Vagina (tissue), 2 donors: ENCODE data around the gene MMD2.

Experiments
- POLR2AphosphoS5 ChIP-seq, 2 donors: sonication (generic); formaldehyde crosslinking; IDR thresholded peaks; one replicate each; pipeline ENCODE4 v1.9.0; 2017; ENCODE audit warnings: antibody characterized with exemption in 2 of 2, mild to moderate bottlenecking in 2 of 2, low read depth in 1 of 2; ENCODE audit not compliant: insufficient read depth in 1 of 2
- TF ChIP-seq, protein P1 (sequence below), 3 experiments: fragments of 450-650 bp in 2 of 3; fragments of 200-600 bp in 1 of 3; sonication (generic) in 1 of 3; IDR thresholded peaks; one replicate each; pipeline ENCODE4 v1.5.1; 2017 to 2019; ENCODE audit warnings: antibody characterized with exemption in 3 of 3, mild to moderate bottlenecking in 2 of 3, moderate library complexity in 2 of 3

DNA sequence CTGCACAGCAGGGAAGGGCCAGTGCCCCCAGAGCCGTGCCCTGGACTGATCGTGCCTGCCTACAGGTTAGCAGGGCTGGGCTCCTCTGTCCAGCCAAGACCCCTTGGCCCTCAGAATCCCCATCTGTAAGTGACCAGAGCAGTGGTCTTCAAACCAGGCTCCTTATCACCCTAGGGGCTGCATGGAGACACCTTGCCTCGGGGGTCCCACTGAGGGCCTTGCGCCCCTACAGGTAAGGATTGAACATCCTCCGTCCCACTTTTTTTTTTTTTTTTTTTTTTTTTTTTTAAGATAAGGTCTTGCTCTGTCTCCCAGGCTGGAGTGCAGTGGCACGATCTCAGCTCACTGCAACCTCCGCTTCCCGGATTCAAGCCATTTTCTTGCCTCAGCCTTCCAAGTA, 42.9 kb downstream of the MMD2 start:
- TF ChIP-seq, protein P1, sequence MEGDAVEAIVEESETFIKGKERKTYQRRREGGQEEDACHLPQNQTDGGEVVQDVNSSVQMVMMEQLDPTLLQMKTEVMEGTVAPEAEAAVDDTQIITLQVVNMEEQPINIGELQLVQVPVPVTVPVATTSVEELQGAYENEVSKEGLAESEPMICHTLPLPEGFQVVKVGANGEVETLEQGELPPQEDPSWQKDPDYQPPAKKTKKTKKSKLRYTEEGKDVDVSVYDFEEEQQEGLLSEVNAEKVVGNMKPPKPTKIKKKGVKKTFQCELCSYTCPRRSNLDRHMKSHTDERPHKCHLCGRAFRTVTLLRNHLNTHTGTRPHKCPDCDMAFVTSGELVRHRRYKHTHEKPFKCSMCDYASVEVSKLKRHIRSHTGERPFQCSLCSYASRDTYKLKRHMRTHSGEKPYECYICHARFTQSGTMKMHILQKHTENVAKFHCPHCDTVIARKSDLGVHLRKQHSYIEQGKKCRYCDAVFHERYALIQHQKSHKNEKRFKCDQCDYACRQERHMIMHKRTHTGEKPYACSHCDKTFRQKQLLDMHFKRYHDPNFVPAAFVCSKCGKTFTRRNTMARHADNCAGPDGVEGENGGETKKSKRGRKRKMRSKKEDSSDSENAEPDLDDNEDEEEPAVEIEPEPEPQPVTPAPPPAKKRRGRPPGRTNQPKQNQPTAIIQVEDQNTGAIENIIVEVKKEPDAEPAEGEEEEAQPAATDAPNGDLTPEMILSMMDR (IDR thresholded peaks at IDR 0.05) = no peak
- TF ChIP-seq POLR2AphosphoS5 (IDR thresholded peaks at IDR 0.05; ENCODE audit: insufficient read depth in 1 of 2, low read depth in 1 of 2) = no peak
